Left lung (tissue), 10 donors: Measurements from ENCODE around the gene BCAS3. TPM values are rescaled to one million over a fixed set of nuclear protein-coding genes. Genes with fewer than 3 reads are reported as not detected.

Experiments used
- ATAC-seq: fragments of 200-7000 bp; cut with Tn5 transposase; one replicate; pipeline ENCODE4 v1.9.1; 2020; ENCODE audit warnings: moderate library complexity
- DNase-seq, 4 donors: peaks; one replicate each; pipeline ENCODE4 v3.0.0-alpha.2; 2013 to 2020
- H3K27ac ChIP-seq, 2 donors: fragments of 200-600 bp; sonication (generic) in 1 of 2; one replicate each; pipeline versions ENCODE4 v1.5.0 to v1.8.0; 2020 to 2021
- H3K27me3 ChIP-seq, 2 donors: fragments of 200-600 bp; sonication (generic) in 1 of 2; one replicate each; pipeline versions ENCODE4 v1.5.0 to v1.8.0; 2020 to 2021
- H3K36me3 ChIP-seq, 2 donors: fragments of 200-600 bp; sonication (generic) in 1 of 2; one replicate each; pipeline versions ENCODE4 v1.5.0 to v1.8.0; 2020 to 2021
- H3K4me1 ChIP-seq, 2 donors: fragments of 200-600 bp; one replicate each; pipeline ENCODE4 v1.8.0; 2021
- H3K4me3 ChIP-seq, 2 donors: fragments of 200-600 bp; sonication (generic) in 1 of 2; one replicate each; pipeline versions ENCODE4 v1.5.0 to v1.8.0; 2020 to 2021; ENCODE audit warnings: mild to moderate bottlenecking in 1 of 2
- H3K9me3 ChIP-seq, 2 donors: fragments of 200-600 bp; sonication (generic) in 1 of 2; one replicate each; pipeline versions ENCODE4 v1.5.0 to v1.8.0; 2020 to 2021
- CTCF ChIP-seq, 2 donors: fragments of 200-600 bp; sonication (generic) in 1 of 2; IDR thresholded peaks; one replicate each; pipeline versions ENCODE4 v1.5.0 to v1.8.0; 2021; ENCODE audit warnings: antibody characterized with exemption in 2 of 2
- intact Hi-C, 2 donors: fragments of 100-400 bp; cut with DNase I; formaldehyde crosslinking; loops; one replicate each; pipeline versions ENCODE4 v1.11.2 to v1.14.2; 2022
- polyA plus RNA-seq, 6 donors: library from polyadenylated mRNA; unstranded; fragments of 120-200 nt; gene quantifications; one replicate each; pipeline ENCODE4 v1.2.1, GENCODE V29; 2013; ENCODE audit not compliant: insufficient read length in 6 of 6
- total RNA-seq, 2 donors: library from RNA; stranded (reverse); fragmentation: NEBNext Ultra II Directional; extraction: Animal tissue kit (Norgen Biotek cat#: 25700); gene quantifications; one replicate each; pipeline ENCODE4 v1.2.1, GENCODE V29; 2021
- donor health status: DM: no; HTN: yes; CAD: no.
- donor health status: DM: no; HTN: no; CAD: no.

Gene BCAS3
- total and polyA plus RNA-seq, 8 donors, result 21.2 to 29.6 (median 28.0) TPM

GRCh38 chr17:60678118-60678444 is 430 bp downstream of the BCAS3 start:
- Histone ChIP-seq H3K36me3 (peaks cover 0 to 5% of the 10 kb centered on the region in 2 donors), H3K9me3 (no peaks in the 10 kb centered on the region), H3K4me1 (peaks cover 5 to 17% of the 10 kb centered on the region in 2 donors), H3K27me3 (no peaks in the 10 kb centered on the region), H3K4me3 (peak overlapping the region; percentile 66 to 96), H3K27ac (peak overlapping the region; percentile 71 to 77)
- no peak for TF ChIP-seq CTCF (IDR thresholded peaks at IDR 0.05)
- peak; percentile 2 for ATAC-seq
- intact Hi-C loops, result no loop called here
- peak in 1 of 4 donors; percentile 3 for DNase-seq

GRCh38 chr17:60679287-60679686 is 1.6 kb downstream of the BCAS3 start:
- Histone ChIP-seq H3K27me3 (no peaks in the 10 kb centered on the region), H3K27ac (no peak overlapping the region), H3K36me3 (peaks cover 5 to 14% of the 10 kb centered on the region in 2 donors), H3K4me3 (no peak overlapping the region), H3K4me1 (peaks cover 5 to 17% of the 10 kb centered on the region in 2 donors), H3K9me3 (no peaks in the 10 kb centered on the region)
- intact Hi-C loops, result no loop called here
- DNase-seq (no peak), ATAC-seq (no peak)
- TF ChIP-seq CTCF (IDR thresholded peaks at IDR 0.05), result no peak

GRCh38 chr17:60680754-60681153 is 3.1 kb downstream of the BCAS3 start:
- DNase-seq, result no peak
- H3K36me3 ChIP-seq, result peaks cover 5 to 25% of the 10 kb centered on the region in 2 donors
- no peak overlapping the region for H3K4me3 ChIP-seq
- H3K27ac ChIP-seq, result no peak overlapping the region
- H3K27me3 ChIP-seq, result no peaks in the 10 kb centered on the region
- ATAC-seq, result no peak
- no peaks in the 10 kb centered on the region for H3K9me3 ChIP-seq
- peaks cover 5 to 17% of the 10 kb centered on the region in 2 donors for H3K4me1 ChIP-seq
- intact Hi-C loops, result no loop called here
- TF ChIP-seq CTCF (IDR thresholded peaks at IDR 0.05), result no peak

GRCh38 chr17:60685437-60685836 is 7.8 kb downstream of the BCAS3 start:
- peaks cover 5 to 61% of the 10 kb centered on the region in 2 donors for H3K36me3 ChIP-seq
- H3K4me3 ChIP-seq, result no peak overlapping the region
- no peak for ATAC-seq
- H3K27me3 ChIP-seq, result no peaks in the 10 kb centered on the region
- DNase-seq, result no peak
- H3K9me3 ChIP-seq, result no peaks in the 10 kb centered on the region
- H3K4me1 ChIP-seq, result no peaks in the 10 kb centered on the region
- TF ChIP-seq CTCF (IDR thresholded peaks at IDR 0.05), result no peak
- intact Hi-C loops, result no loop called here
- H3K27ac ChIP-seq, result no peak overlapping the region

GRCh38 chr17:60695960-60696359 is 18.3 kb downstream of the BCAS3 start:
- intact Hi-C loops, result no loop called here
- TF ChIP-seq CTCF (IDR thresholded peaks at IDR 0.05), result no peak
- Histone ChIP-seq H3K27ac (no peak overlapping the region), H3K9me3 (no peaks in the 10 kb centered on the region), H3K4me1 (no peaks in the 10 kb centered on the region), H3K36me3 (peaks cover 0 to 21% of the 10 kb centered on the region in 2 donors), H3K27me3 (no peaks in the 10 kb centered on the region), H3K4me3 (no peak overlapping the region)
- ATAC-seq (no peak), DNase-seq (no peak)
